ENCODE measurements around the gene DEFB118.
"Not testable (repeated sequence)": the region's sequence is repeated elsewhere in the genome, so short reads cannot be mapped to it uniquely, and the experiment has no call there.

Gene DEFB118, protein sequence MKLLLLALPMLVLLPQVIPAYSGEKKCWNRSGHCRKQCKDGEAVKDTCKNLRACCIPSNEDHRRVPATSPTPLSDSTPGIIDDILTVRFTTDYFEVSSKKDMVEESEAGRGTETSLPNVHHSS

DNA sequence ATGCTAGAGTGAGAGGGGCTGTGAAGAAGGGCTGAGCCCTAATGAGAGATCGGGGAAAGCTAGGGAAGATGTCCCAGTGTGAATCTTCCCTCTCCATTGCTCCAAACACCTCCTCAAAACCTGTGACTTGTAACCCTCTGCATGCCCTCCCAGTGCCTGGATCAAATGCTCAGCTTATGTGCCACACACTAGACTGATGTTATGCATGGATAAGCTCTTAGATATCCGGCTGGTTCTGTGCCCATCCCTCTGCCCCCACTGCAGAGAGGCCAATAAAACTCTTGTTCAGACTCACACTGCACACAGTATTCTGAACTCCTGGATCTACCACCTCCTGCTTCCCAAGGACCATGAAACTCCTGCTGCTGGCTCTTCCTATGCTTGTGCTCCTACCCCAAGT is at the start of gene DEFB118:
DEFB118 (plus strand) TSS at position 301 of the 400 bp plus-strand sequence; CDS start at position 351, 50 bp downstream.
- no peak for DNase-seq

DNA sequence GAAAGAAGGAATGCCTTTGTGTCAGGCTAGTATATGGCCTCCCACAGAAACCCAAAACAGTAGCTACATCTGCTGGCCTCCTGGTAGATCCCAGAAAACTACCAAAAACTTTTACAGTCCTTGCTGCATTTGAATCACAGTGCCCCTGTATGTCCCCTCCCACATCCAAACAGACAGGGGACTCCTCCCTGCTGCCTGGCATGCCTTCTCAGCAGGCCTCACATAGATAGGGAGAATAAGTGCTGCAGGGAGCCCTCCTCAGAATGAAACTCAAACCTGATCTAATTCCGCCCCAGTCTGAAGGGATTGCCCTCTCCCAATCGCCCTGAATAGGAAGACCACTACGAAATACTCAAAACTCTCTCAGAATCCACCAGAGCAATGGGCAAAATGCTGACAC is 45.9 kb upstream of the DEFB118 start:
- DNase-seq = no peak

DNA sequence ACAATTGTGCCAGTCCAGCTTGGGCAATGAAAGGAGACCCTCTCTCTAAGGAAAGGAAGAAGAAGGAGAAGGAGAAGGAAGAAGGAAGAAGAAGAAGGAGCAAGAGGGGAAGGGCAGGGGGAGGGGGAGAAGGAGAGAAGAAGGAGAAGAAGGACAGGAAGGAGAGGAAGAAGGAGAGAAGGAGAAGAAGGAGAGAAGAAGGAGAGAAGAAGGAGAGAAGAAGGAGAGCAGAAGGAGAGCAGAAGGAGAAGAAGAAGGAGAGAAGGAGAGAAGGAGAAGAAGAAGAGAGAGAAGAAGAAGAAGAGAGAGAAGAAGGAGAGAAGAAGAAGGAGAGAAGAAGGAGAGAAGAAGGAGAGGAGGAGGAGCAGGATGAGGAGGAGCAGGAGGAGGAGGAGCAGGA is 37.5 kb upstream of the DEFB118 start:
- DNase-seq = no peak

DNA sequence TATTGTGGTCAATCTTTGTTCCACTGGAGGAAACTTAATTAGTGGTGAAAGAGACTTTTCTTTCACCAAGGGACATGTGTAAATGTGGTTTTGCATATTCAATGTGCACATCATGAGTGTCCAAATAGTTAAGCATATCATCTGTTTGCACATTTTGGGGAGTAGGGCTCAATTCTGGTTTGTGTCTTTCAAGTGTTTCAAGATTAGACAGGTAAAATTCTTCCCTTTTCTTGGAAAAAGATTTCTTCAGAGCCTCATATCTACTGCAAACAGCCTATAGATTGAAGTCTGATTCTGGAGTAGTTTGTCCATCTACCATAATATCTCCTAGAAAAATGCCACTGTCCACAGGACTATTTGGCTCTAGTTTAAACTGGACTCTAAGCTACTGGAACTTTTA is 26.9 kb upstream of the DEFB118 start:
- no peak for DNase-seq

DNA sequence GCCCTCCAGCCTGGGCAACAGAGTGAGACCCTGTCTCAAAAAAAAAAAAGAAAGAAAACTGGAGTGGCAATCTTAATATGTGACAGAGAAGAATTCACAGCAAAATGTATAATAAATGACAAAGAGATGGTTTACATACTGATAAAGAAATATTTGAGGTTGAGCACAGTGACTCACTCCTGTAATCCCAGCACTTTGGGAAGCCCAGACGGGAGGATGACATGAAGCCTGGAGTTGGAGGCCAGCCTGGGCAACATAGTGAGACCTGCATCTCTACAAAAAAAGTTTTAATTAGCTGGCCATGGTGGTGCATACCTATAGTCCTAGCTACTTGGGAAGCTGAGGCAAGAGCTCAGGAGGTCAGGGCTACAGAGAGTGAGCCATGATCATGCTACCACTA is 12.4 kb upstream of the DEFB118 start:
- DNase-seq = no peak

DNA sequence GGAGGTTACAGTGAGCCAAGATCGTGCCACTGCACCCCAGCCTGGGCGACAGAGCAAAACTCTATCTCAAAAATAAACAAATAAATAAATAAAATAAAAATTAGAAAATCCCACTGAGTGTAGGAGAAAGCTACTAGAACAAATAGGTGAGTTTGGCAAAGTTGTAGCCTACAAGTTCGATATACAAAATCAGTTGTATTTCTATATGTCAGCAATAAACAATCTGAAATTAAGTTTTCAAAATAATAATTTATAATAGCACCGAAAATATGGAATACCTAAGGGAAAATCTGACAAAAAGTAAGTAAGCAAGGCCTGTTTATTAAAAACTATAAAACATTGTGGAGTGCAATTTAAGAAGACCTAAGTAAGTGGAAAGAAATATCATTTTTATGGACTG is 5.1 kb upstream of the DEFB118 start:
- no peak for DNase-seq

DNA sequence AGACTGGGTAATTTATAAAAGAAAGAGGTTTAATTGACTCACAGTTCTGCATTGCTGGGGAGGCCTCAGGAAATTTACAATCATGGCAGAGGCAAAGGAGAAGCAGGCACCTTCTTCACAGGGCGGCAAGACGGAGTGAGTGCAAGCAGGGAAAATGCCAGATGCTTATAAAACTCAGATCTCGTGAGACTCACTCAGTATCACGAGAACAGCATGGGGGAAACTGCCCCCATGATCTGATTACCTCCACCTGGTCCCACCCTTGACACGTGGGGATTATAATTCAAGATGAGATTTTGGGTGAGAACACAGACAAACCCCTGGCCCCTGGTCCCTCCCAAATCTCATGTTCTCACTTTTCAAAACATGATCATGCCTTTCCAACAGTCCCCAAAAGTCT is 4.1 kb upstream of the DEFB118 start:
- DNase-seq = not testable (repeated sequence)

DNA sequence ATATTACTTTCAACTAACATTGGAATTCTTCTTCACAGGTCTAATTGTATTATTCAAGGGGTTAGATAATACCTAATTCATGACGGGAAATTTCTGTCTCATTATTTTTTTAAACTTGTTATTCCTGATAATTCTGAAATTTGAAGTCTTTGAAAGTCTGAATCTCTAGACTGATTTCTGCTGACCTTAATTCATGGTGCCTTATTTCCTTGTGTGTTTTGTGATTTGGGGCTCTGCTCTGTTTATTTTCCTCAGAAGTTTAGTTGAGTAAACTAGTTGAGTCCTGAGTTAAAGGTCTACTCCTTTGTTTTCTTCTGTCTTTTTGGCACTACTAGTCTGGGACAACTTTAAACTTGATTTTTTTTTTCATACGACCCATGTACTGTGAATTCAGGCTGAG is 5.9 kb downstream of the DEFB118 start:
- no peak for DNase-seq

DNA sequence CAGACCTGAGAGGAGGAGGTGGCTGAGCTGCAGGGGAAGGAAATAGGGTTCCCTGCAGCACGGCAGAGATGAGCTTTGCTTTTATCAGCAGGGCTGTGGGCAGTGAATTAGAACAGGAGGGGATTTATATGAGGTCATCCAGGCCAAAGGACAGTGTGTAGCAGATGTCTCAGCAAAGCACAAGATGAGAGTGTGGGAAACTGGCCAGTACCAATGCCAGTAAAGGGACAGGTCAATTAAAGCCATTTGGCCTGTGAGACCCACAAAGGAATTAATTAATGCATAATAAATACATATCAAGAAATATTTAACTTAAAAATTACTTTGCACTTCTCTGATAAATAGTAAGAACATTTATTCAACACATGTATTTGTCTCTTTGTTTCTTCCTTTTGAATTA is 22.1 kb downstream of the DEFB118 start, which contains the start of gene DEFB119:
DEFB119 (minus strand) TSS at position 101 of the 400 bp plus-strand sequence. CDS start 107 bp downstream, outside the sequence.
- DNase-seq = no peak

DNA sequence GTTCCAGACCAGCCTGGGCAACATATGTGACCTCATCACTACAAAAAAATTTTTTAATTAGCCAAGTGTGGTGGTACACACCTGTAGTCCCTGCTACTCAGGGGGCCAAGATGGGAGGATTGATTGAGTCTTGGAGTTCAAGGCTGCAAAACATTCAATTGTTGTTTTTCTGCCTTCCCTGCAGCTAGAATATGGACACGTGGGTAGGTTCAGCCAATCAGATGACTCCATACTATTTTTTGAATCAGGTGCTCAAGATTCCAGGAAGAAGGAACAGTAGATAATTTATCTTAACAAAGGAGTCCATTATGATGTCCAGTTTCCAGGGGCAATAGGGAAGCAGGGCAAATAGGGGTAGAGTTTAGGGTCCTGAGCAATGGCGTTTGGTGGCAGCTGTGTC is 24.4 kb downstream of the DEFB118 start:
- no peak for DNase-seq

DNA sequence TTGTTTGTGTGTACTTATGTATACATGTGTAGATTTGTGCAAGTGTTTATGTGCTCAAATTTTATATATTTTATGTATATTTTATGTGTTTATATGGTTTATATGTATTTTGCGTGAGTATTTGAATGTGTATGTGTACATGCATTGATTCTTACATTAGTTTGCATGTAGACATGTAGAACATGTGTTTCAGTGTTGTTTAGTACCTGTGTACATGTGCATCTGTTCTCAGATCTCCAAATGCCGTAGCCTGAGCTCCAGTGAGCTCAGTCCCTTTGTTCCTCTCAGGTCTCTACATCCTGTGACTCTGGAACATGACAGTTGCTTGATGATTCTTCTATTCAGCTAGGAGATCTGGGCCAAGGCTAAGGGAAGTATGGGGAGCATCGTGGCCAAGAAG is 26.5 kb downstream of the DEFB118 start:
- DNase-seq = no peak

DNA sequence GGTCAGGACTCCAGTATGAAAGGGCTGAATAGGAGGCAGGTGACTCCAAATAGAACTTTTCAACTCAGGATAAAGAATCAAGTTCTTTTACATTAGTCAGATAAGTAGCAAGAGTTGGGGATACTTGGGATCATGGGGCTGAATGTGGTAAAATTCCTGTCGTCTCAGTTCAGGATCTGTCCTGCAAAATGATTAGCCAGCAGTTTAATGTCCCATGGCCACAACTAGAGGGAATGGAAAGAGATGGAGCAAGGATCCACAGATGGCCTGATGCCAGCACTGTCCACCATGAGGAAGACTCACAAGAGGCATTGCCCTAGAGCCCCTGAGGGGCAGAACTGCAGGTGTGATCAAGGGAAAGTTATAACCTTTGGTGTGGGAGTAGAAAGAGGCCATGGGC is 35.5 kb downstream of the DEFB118 start:
- DNase-seq = no peak

DNA sequence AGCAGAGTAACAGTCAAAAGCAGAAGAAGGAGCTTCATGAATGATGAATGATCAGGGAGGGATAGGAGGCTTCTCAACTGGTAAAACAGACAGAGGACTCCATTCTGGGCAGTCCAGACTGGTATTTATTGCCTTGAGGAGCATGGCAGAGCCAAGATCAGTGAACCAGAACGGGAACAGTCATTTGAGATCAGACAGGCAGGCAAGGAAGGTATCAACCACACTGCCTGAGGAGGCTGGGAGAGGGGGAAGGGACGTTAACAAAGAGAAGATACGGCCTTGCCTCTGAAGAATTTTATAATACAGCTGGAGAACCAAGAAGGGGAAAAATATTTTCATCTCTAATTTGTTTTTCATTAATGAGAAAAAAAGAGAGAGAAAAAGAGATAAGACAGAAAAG is 37.7 kb downstream of the DEFB118 start, which contains the start of gene DEFB121:
DEFB121 (minus strand) TSS at position 101 of the 400 bp plus-strand sequence; CDS start at position 38, 63 bp downstream.
- DNase-seq = no peak

DNA sequence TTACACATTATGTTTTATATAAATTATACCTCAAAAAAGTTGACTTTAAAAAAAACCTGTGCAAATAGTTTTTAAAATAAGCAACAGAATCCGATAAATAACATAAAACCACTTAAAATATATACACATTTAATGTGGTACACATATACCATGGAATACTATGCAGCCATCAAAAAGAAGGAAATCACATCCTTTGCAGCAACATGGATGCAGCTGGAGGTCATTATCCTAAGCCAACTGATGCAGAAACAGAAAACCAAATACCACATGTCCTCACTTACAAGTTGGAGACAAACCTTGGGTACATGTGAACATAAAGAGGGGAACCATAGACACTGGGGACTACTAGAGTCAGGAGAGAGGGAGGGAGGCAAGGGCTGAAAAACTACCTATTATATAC is 41.6 kb downstream of the DEFB118 start:
- DNase-seq = no peak

DNA sequence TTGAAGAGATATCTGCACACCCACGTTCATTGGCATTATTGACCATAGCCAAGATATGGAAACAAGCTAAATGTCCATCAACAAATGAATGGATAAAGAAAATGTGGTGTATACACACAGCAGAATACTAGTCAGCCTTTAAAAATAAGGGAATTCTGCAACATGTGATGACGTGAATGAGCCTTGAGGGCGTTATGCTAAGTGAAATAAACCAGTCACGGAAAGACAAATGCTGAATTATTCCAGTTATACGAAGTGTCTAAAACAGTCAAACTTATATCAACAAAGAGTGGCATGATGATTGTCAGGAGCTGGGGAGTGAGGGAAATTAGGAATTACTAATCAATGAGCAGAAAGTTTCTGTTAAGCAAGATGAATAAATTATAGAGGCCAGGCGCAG is 46.0 kb downstream of the DEFB118 start:
- no peak for DNase-seq

DNA sequence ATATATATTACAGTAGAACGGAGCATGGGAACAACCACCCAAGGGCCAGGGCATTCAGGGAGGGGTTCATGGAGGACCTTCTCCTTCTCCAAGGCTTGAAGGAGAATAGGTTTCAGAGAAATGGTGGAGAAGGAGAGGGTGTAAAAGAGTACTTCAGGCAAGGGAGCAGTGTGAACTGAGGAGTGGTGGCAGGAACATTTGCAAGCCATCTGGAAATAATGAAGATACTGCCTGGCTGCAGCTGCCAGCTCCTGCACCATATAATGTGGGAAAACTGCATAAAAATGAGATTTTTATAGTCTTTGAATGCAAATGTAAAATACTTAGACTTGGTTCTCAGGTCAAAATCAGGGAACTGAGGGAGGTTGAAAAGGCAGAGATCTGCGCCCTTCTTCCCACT is 47.3 kb downstream of the DEFB118 start:
- DNase-seq = no peak

DNA sequence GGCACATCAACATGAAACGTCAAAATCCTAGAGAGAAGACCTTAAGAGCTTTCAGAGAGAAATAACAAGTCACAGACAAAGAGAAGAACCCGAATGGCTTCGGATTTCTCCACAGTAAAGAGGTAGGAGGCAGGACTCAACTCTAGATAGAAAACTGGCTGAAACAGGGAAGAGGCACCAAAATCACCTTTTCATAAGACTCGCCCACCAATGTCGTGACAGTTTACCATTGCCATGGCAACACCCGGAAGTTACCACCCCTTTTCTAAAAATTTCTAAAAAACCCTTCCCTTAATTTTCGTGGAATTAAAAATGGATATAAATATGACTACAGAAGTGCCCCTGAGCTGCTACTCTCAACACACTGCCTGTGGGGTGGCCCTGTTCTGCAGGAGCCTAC is 49.9 kb downstream of the DEFB118 start:
- DNase-seq = no peak

Data from amniotic stem cell (primary cell).